ENCODE measurements around the gene LRRTM4.
"Not testable (repeated sequence)": the region's sequence is repeated elsewhere in the genome, so short reads cannot be mapped to it uniquely, and the experiment has no call there.

The LRRTM4 gene

GRCh38 chr2:76745605-76746004, 776.6 kb downstream of the LRRTM4 start:
- DNase-seq (ENCODE audit: low read depth): no peak

- no peak for DNase-seq (ENCODE audit: low read depth)
Measured at GRCh38 chr2:76737607-76738006, 784.6 kb downstream of the LRRTM4 start.

- DNase-seq (ENCODE audit: low read depth): no peak
Measured at GRCh38 chr2:76733736-76734135, 788.4 kb downstream of the LRRTM4 start.

- no peak for DNase-seq (ENCODE audit: low read depth)
Measured at GRCh38 chr2:76731157-76731556, 791.0 kb downstream of the LRRTM4 start.

- no peak for DNase-seq (ENCODE audit: low read depth)
Measured at GRCh38 chr2:76730021-76730420, 792.2 kb downstream of the LRRTM4 start.

GRCh38 chr2:76721226-76721625, 801.0 kb downstream of the LRRTM4 start:
- DNase-seq (ENCODE audit: low read depth): no peak

- no peak for DNase-seq (ENCODE audit: low read depth)
Measured at GRCh38 chr2:76713312-76713711, 808.9 kb downstream of the LRRTM4 start.

- DNase-seq (ENCODE audit: low read depth): no peak
Measured at GRCh38 chr2:76711490-76711889, 810.7 kb downstream of the LRRTM4 start.

GRCh38 chr2:76700894-76701293, 821.3 kb downstream of the LRRTM4 start:
- no peak for DNase-seq (ENCODE audit: low read depth)

- not testable (repeated sequence) for DNase-seq (ENCODE audit: low read depth)
Measured at GRCh38 chr2:76697998-76698713, 824.0 kb downstream of the LRRTM4 start.

All from amniotic epithelial cell (primary cell).